Activated CD4-positive, alpha-beta T cell treated with anti-CD3 and anti-CD28 coated beads for 36 hours (primary cell): Measurements from ENCODE around the gene PIANP. TPM values are rescaled to one million over a fixed set of nuclear protein-coding genes. Genes with fewer than 3 reads are reported as not detected.
"Not testable (repeated sequence)": the region's sequence is repeated elsewhere in the genome, so short reads cannot be mapped to it uniquely, and the experiment has no call there.

Experiments
- ATAC-seq: fragments of 200-7000 bp; cut with Tn5 transposase; one replicate; pipeline ENCODE4 v1.10.0; 2021; ENCODE audit warnings: mild to moderate bottlenecking, moderate library complexity
- CTCF ChIA-PET: fragments of 350-600 bp; sonication (Branson Sonifier 250); formaldehyde crosslinking; loops from one replicate; lab custom pipeline; 2021; ENCODE audit warnings: antibody characterized with exemption; lab: Charles Lee
- POLR2A ChIA-PET: fragments of 350-600 bp; sonication (Branson Sonifier 250); formaldehyde crosslinking; loops from one replicate; lab custom pipeline; 2021; ENCODE audit warnings: antibody characterized with exemption, inconsistent platforms; lab: Charles Lee
- DNase-seq: peaks from one replicate; pipeline ENCODE4 v3.0.0-alpha.2; 2020
- H3K27ac Mint-ChIP-seq: one replicate; pipeline ENCODE4 v1.8.0; 2021; ENCODE audit warnings: mixed read lengths
- H3K27me3 Mint-ChIP-seq: one replicate; pipeline ENCODE4 v1.8.0; 2021; ENCODE audit warnings: mixed read lengths
- H3K36me3 Mint-ChIP-seq: one replicate; pipeline ENCODE4 v1.8.0; 2021; ENCODE audit warnings: low read depth, mixed read lengths
- H3K4me1 Mint-ChIP-seq: one replicate; pipeline ENCODE4 v1.8.0; 2021; ENCODE audit warnings: mixed read lengths
- H3K4me3 Mint-ChIP-seq: one replicate; pipeline ENCODE4 v1.8.0; 2021; ENCODE audit warnings: mild to moderate bottlenecking, moderate library complexity, mixed read lengths
- H3K9me3 Mint-ChIP-seq: one replicate; pipeline ENCODE4 v1.8.0; 2021; ENCODE audit warnings: low read depth, mixed read lengths
- intact Hi-C, 2 experiments: fragments of 100-400 bp; cut with DNase I in 1 of 2; cut with micrococcal nuclease in 1 of 2; formaldehyde crosslinking; loops; one replicate each; pipeline versions ENCODE4 v1.14.2 to v1.15.1; 2022 to 2024; cut with DNase I, micrococcal nuclease
- total RNA-seq, 2 experiments: library from RNA; stranded (reverse); gene quantifications; one replicate each; pipeline ENCODE4 v1.2.3, GENCODE V29; 2021

Gene PIANP
- total RNA-seq, 2 experiments from 2014 or later = 0.32 to 0.93 TPM

DNA sequence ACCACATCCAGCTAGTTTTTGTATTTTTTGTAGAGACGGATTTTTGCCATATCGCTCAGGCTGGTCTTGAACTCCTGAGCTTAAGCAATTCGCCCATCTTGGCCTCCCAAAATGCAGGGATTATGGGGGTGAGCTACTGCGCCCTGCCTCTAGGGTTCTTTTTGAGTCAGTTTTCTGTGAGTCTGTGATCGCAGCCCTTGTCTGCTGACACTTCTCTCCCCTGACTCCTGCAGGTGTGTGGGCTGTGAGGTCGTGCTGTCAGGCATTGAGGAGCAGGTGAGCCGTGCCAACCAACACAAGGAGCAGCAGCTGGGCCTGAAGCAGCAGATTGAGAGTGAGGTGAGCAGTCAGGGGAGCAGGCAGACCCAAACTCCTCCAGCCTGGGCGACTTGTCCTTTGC is 29.6 kb upstream of the PIANP start:
- H3K36me3 Mint-ChIP-seq = peaks cover 25% of the 10 kb centered on the region
- H3K27me3 Mint-ChIP-seq = no peaks in the 10 kb centered on the region
- CTCF ChIA-PET = interaction anchor here (0.6 kb wide), 2 partner anchors 25 to 91 kb away, joined by 3 read pairs; no protein-coding TSS in a partner anchor
- intact Hi-C loops = no loop called here
- peaks cover 10% of the 10 kb centered on the region for H3K4me1 Mint-ChIP-seq
- no peak overlapping the region for H3K27ac Mint-ChIP-seq
- DNase-seq = no peak
- ATAC-seq = no peak
- H3K4me3 Mint-ChIP-seq = no peak overlapping the region
- POLR2A ChIA-PET = no interaction called here
- no peaks in the 10 kb centered on the region for H3K9me3 Mint-ChIP-seq

- peaks cover 25% of the 10 kb centered on the region for H3K36me3 Mint-ChIP-seq
- ChIA-PET POLR2A (no interaction called here), CTCF (interaction anchor here (0.7 to 1.0 kb wide), 2 partner anchors 86 to 105 kb away, joined by 3 read pairs; no protein-coding TSS in a partner anchor)
- peaks cover 11% of the 10 kb centered on the region for H3K4me1 Mint-ChIP-seq
- H3K4me3 Mint-ChIP-seq = no peak overlapping the region
- ATAC-seq = no peak
- no peak overlapping the region for H3K27ac Mint-ChIP-seq
- intact Hi-C loops = loop anchor here in 1 of 2 experiments (10.0 kb wide), 1 partner anchor 376 kb away; the partner anchor contains the start of gene C1RL
- H3K9me3 Mint-ChIP-seq = no peaks in the 10 kb centered on the region
- H3K27me3 Mint-ChIP-seq = no peaks in the 10 kb centered on the region
- no peak for DNase-seq
Observed at GRCh38 chr12:6729186-6729585, 28.6 kb upstream of the PIANP start.

DNA sequence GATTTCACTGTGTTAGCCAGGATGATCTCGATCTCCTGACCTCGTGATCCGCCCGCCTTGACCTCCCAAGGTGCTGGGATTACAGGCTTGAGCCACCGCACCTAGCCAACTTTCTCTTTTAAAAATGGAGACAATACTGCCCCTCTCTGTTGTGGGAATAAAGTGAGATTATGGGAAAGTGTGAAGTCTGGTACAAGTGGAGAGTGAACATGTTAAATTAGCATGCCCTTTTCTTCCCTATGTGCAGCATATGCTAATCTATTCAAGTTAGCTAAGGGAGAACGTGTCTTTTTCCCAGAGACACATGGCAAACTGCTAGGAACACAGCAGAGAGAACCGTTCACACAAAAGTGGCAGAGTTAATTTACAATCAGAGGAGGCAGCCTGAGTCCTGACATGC is 24.7 kb upstream of the PIANP start:
- H3K36me3 Mint-ChIP-seq = peaks cover 19% of the 10 kb centered on the region
- H3K4me1 Mint-ChIP-seq = peaks cover 18% of the 10 kb centered on the region
- intact Hi-C loops = loop anchor here (2.0 to 10.0 kb wide), 2 partner anchors 63 to 379 kb away; partner anchors contain the start of genes C1RL (in 1 of the 2) and ING4 (in 1 of the 2)
- no peaks in the 10 kb centered on the region for H3K27me3 Mint-ChIP-seq
- POLR2A ChIA-PET = interaction anchor here (0.7 to 2.8 kb wide), 4 partner anchors 36 to 157 kb away, joined by 3 to 18 read pairs (median 4); partner anchors contain the start of genes CDCA3, NOP2, SPSB2 and ZNF384
- ATAC-seq = no peak
- H3K4me3 Mint-ChIP-seq = peak overlapping the region; percentile 80
- H3K27ac Mint-ChIP-seq = peak overlapping the region; percentile 6
- no peak for DNase-seq
- no peaks in the 10 kb centered on the region for H3K9me3 Mint-ChIP-seq
- CTCF ChIA-PET = interaction anchor here (0.6 to 2.8 kb wide), 3 partner anchors 8 to 100 kb away, joined by 3 to 8 read pairs (median 7); no protein-coding TSS in a partner anchor

GRCh38 chr12:6724409-6724797 is 23.8 kb upstream of the PIANP start:
- Mint-ChIP-seq H3K36me3 (peaks cover 12% of the 10 kb centered on the region), H3K4me1 (peaks cover 18% of the 10 kb centered on the region), H3K4me3 (peak overlapping the region; percentile 80), H3K9me3 (no peaks in the 10 kb centered on the region), H3K27me3 (no peaks in the 10 kb centered on the region), H3K27ac (peak overlapping the region; percentile 97)
- ChIA-PET CTCF (interaction anchor here (0.7 to 2.9 kb wide), 15 partner anchors 9 to 241 kb away, joined by 3 to 10 read pairs (median 5); partner anchors contain the start of genes CDCA3, MLF2 and USP5), POLR2A (interaction anchor here (0.6 to 2.8 kb wide), 16 partner anchors 8 to 1266 kb away, joined by 3 to 18 read pairs (median 4); partner anchors contain the start of genes C12orf57, MLF2, MRPL51 and NOP2)
- DNase-seq = no peak
- intact Hi-C loops = loop anchor here (1.0 to 10.0 kb wide), 14 partner anchors 29 to 465 kb away; partner anchors contain the start of genes ING4 (in 2 of the 2), USP5 (in 2 of the 2), ZNF384 (in 2 of the 2) and C1RL (in 1 of the 2)
- peak; percentile 42 for ATAC-seq

- peak; percentile 98 for DNase-seq
- intact Hi-C loops = loop anchor here (1.0 to 10.0 kb wide), 14 partner anchors 29 to 465 kb away; partner anchors contain the start of genes ING4 (in 2 of the 2), USP5 (in 2 of the 2), ZNF384 (in 2 of the 2) and C1RL (in 1 of the 2)
- H3K36me3 Mint-ChIP-seq = peaks cover 6% of the 10 kb centered on the region
- ATAC-seq = peak; percentile 96
- peak within 1 kb of the TSS; percentile 80 for H3K4me3 Mint-ChIP-seq
- H3K27me3 Mint-ChIP-seq = no peaks in the 10 kb centered on the region
- H3K4me1 Mint-ChIP-seq = peaks cover 18% of the 10 kb centered on the region
- ChIA-PET POLR2A (interaction anchor here (0.6 to 2.8 kb wide), 17 partner anchors 9 to 1267 kb away, joined by 3 to 18 read pairs (median 4); partner anchors contain the start of genes C12orf57, MLF2, MRPL51 and NOP2), CTCF (interaction anchor here (0.6 to 2.9 kb wide), 25 partner anchors 10 to 242 kb away, joined by 3 to 11 read pairs (median 4); partner anchors contain the start of genes CDCA3, MLF2, SPSB2 and USP5)
- H3K9me3 Mint-ChIP-seq = no peaks in the 10 kb centered on the region
- H3K27ac Mint-ChIP-seq = peak within 1 kb of the TSS; percentile 97
Observed at GRCh38 chr12:6723607-6724408, 23.2 kb upstream of the PIANP start, which contains the start of gene COPS7A. COPS7A (plus strand) TSS chr12:6724046; CDS start chr12:6724657, 611 bp downstream.

DNA sequence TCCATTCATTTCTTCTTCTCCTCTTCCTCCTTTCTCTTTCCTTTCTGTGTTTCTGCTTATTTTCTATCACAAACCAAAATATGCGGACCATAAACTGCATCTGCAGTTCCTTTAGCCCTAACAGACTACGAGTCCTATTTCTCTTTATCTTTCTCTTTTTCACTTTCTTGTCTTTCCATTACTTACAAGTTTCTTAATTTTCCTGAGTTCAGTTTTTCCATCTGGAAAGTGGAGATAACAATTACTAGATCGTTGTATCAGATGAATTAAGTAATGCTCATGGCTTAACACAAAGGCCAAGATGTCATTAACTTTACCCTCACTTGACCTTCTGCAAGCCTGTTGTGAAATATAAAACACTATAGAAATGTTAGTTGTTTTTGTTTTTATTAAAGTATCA is 22.2 kb upstream of the PIANP start:
- Mint-ChIP-seq H3K27me3 (no peaks in the 10 kb centered on the region), H3K27ac (peak overlapping the region; percentile 52), H3K36me3 (peaks cover 4% of the 10 kb centered on the region), H3K4me3 (peak overlapping the region; percentile 80), H3K4me1 (peaks cover 18% of the 10 kb centered on the region), H3K9me3 (no peaks in the 10 kb centered on the region)
- ChIA-PET POLR2A (interaction anchor here (1.3 to 2.8 kb wide), 4 partner anchors 13 to 130 kb away, joined by 3 to 18 read pairs (median 12); partner anchors contain the start of genes USP5 and ZNF384), CTCF (interaction anchor here (0.7 to 2.9 kb wide), 12 partner anchors 9 to 215 kb away, joined by 3 to 11 read pairs (median 7); partner anchors contain the start of genes MLF2, SPSB2 and ZNF384)
- no peak for DNase-seq
- ATAC-seq = no peak
- intact Hi-C loops = loop anchor here (5.0 to 10.0 kb wide), 2 partner anchors 54 to 382 kb away; partner anchors contain the start of gene C1RL (in 1 of the 2)

DNA sequence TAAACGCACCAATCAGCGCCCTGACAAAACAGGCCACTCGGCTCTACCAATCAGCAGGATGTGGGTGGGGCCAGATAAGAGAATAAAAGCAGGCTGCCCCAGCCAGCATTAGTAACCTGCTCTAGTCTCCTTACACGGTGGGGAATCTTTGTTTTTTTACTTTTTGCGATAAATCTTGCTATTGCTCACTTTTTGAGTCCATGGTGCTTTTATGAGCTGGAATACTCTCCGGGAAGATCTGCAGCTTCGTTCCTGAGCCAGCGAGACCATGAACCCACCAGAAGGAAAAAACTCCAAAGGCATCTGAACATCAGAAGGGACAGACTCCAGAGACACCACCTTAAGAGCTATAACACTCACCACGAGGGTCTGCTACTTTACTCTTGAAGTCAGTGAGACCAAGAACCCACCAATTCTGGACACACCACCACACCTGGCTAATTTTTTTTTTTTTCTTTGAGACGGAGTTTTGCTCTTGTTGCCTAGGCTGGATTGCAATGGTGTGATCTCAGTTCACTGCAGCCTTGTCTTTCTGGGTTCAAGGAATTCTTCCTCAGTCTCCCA is 16.3 kb upstream of the PIANP start:
- DNase-seq = no peak
- H3K4me3 Mint-ChIP-seq = no peak overlapping the region
- no peaks in the 10 kb centered on the region for H3K9me3 Mint-ChIP-seq
- H3K36me3 Mint-ChIP-seq = no peaks in the 10 kb centered on the region
- ChIA-PET POLR2A (no interaction called here), CTCF (interaction anchor here (0.6 kb wide), 3 partner anchors 109 to 189 kb away, joined by 3 to 4 read pairs (median 3); no protein-coding TSS in a partner anchor)
- ATAC-seq = no peak
- peaks cover 1% of the 10 kb centered on the region for H3K4me1 Mint-ChIP-seq
- H3K27me3 Mint-ChIP-seq = peaks cover 2% of the 10 kb centered on the region
- intact Hi-C loops = no loop called here
- H3K27ac Mint-ChIP-seq = no peak overlapping the region

DNA sequence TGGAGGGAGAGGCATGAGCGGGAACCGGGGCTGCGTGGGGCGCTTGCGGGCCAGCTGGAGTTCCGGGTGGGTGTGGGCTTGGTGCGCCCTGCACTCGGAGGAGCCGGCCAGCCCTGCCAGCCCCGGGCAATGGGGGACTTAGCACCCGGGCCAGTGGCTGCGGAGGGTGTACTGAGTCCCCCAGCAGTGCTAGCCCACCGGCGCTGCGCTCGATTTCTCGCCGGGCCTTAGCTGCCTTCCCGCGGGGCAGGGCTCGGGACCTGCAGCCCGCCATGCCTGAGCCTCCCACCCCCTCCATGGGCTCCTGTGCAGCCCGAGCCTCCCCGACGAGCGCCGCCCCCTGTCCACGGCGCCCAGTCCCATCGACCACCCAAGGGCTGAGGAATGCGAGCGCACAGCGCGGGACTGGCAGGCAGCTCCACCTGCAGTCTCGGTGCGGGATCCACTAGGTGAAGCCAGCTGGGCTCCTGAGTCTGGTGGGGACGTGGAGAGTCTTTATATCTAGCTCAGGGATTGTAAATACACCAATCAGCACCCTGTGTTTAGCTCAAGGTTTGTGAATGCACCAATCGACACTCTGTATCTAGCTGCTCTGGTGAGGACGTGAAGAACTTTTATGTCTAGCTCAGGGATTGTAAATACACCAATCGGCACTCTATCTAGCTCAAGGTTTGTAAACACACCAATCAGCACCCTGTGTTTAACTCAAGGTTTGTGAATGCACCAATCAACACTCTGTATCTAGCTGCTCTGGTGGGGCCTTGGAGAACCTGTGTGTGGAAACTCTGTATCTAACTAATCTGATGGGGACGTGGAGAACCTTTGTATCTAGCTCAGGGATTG is 15.6 kb upstream of the PIANP start:
- CTCF ChIA-PET, H3K4me1 Mint-ChIP-seq, intact Hi-C loops, POLR2A ChIA-PET, H3K27me3 Mint-ChIP-seq, DNase-seq, ATAC-seq, H3K4me3 Mint-ChIP-seq, H3K36me3 Mint-ChIP-seq, H3K9me3 Mint-ChIP-seq: not testable (repeated sequence)
- H3K27ac Mint-ChIP-seq = peak overlapping the region; percentile 1

DNA sequence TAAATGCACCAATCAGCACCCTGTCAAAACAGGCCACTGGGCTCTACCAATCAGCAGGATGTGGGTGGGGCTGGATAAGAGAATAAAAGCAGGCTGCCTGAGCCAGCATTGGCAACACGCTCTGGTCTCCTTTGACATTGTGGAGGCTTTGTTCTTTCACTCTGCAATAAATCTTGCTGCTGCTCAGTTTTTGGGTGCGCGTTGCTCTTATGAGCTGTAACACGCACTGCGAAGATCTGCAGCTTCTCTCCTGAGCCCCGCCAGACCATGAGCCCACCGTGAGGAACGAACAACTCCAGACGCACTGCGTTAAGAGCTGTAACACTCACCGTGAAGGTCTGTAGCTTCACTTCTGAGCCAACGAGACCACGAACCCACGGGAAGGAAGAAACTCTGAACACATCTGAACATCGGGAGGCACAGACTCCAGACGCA is 8.4 kb upstream of the PIANP start:
- peaks cover 12% of the 10 kb centered on the region for H3K27me3 Mint-ChIP-seq
- ChIA-PET CTCF (interaction anchor here (0.6 to 1.9 kb wide), 6 partner anchors 9 to 332 kb away, joined by 3 to 5 read pairs (median 3); no protein-coding TSS in a partner anchor), POLR2A (interaction anchor here (0.6 to 1.8 kb wide), 6 partner anchors 14 to 143 kb away, joined by 3 to 10 read pairs (median 4); partner anchors contain the start of genes COPS7A, GPR162, USP5 and ZNF384)
- no peaks in the 10 kb centered on the region for H3K36me3 Mint-ChIP-seq
- peak overlapping the region; percentile 81 for H3K27ac Mint-ChIP-seq
- ATAC-seq = peak; percentile 82
- peaks cover 10% of the 10 kb centered on the region for H3K4me1 Mint-ChIP-seq
- peak; percentile 62 for DNase-seq
- H3K4me3 Mint-ChIP-seq = peak overlapping the region; percentile 20
- intact Hi-C loops = no loop called here
- H3K9me3 Mint-ChIP-seq = no peaks in the 10 kb centered on the region
